Osteoblast (primary cell): ENCODE measurements around the gene C1QTNF2. TPM values are rescaled to one million over a fixed set of nuclear protein-coding genes. Genes with fewer than 3 reads are reported as not detected.

ENCODE experiments used
- DNase-seq: peaks from one replicate; pipeline ENCODE4 v3.0.0; 2011; ENCODE audit warnings: low spot score, mixed read lengths; ENCODE audit not compliant: insufficient read length; ENCODE audit errors: missing footprints
- H2AFZ ChIP-seq: 2 replicates; pipeline ENCODE4 v1.6.0; 2011; ENCODE audit warnings: mild to moderate bottlenecking, low read length
- H3K27ac ChIP-seq: 2 replicates; pipeline ENCODE4 v1.5.1; 2011; ENCODE audit warnings: mild to moderate bottlenecking, low read depth, low read length, moderate library complexity
- H3K27me3 ChIP-seq: 2 replicates; pipeline ENCODE4 v1.6.0; 2012; ENCODE audit warnings: mild to moderate bottlenecking, control low read depth, inconsistent platforms, low read length, moderate library complexity; ENCODE audit not compliant: insufficient read depth
- H3K36me3 ChIP-seq: 2 replicates; pipeline ENCODE4 v1.5.1; 2011; ENCODE audit warnings: mild to moderate bottlenecking, low read length, control low read depth, moderate library complexity; ENCODE audit not compliant: insufficient read depth
- H3K4me1 ChIP-seq: 2 replicates; pipeline ENCODE4 v1.5.1; 2011; ENCODE audit warnings: mild to moderate bottlenecking, low read length, control low read depth, moderate library complexity; ENCODE audit not compliant: insufficient read depth
- H3K4me2 ChIP-seq: 2 replicates; pipeline ENCODE4 v1.6.0; 2011; ENCODE audit warnings: mild to moderate bottlenecking, low read length; ENCODE audit not compliant: insufficient read depth
- H3K4me3 ChIP-seq: fragments of 200-600 bp; sonication (generic); 3 replicates; pipeline ENCODE4 v1.5.1; 2012; ENCODE audit warnings: mild to moderate bottlenecking, low read length, inconsistent platforms; ENCODE audit not compliant: insufficient read depth
- H3K79me2 ChIP-seq: 2 replicates; pipeline ENCODE4 v1.6.0; 2012; ENCODE audit warnings: mild to moderate bottlenecking, low read length, control low read depth, inconsistent platforms; ENCODE audit not compliant: insufficient read depth
- H3K9me3 ChIP-seq: 2 replicates; pipeline ENCODE4 v1.5.1; 2011; ENCODE audit warnings: low read depth, low read length, control low read depth
- H4K20me1 ChIP-seq: 2 replicates; pipeline ENCODE4 v1.6.0; 2012; ENCODE audit warnings: mild to moderate bottlenecking, low read length, control low read depth; ENCODE audit not compliant: insufficient read depth
- CTCF ChIP-seq: IDR thresholded peaks from 2 replicates; pipeline ENCODE4 v1.5.1; 2011; ENCODE audit warnings: mild to moderate bottlenecking, low read depth, low read length, moderate library complexity; ENCODE audit errors: extremely low read depth
- total RNA-seq: library from RNA; depleted of rRNA; stranded (reverse); fragments of >200 nt; gene quantifications from 2 replicates; pipeline ENCODE4 v1.2.3, GENCODE V29; 2012

The C1QTNF2 gene
- total RNA-seq, 1 donor: under 0.01 TPM

GRCh38 chr5:160354666-160355065, 15.8 kb downstream of the C1QTNF2 start:
- H3K27me3 ChIP-seq: no peaks in the 10 kb centered on the region
- H3K36me3 ChIP-seq: no peaks in the 10 kb centered on the region
- no peaks in the 10 kb centered on the region for H3K79me2 ChIP-seq
- H4K20me1 ChIP-seq: no peaks in the 10 kb centered on the region
- H3K27ac ChIP-seq: no peak overlapping the region
- no peaks in the 10 kb centered on the region for H3K9me3 ChIP-seq
- H2AFZ ChIP-seq: no peak overlapping the region
- H3K4me2 ChIP-seq: no peak overlapping the region
- no peak for TF ChIP-seq CTCF
- H3K4me1 ChIP-seq: no peaks in the 10 kb centered on the region
- H3K4me3 ChIP-seq: no peak overlapping the region
- DNase-seq: no peak

- Histone ChIP-seq H3K36me3 (no peaks in the 10 kb centered on the region), H4K20me1 (no peaks in the 10 kb centered on the region), H3K27me3 (no peaks in the 10 kb centered on the region), H3K27ac (no peak overlapping the region), H3K4me1 (no peaks in the 10 kb centered on the region), H3K79me2 (no peaks in the 10 kb centered on the region), H3K9me3 (no peaks in the 10 kb centered on the region), H3K4me3 (no peak overlapping the region), H3K4me2 (no peak overlapping the region), H2AFZ (peak overlapping the region; percentile 62)
- no peak for TF ChIP-seq CTCF
- DNase-seq: peak; percentile 79
Measured at GRCh38 chr5:160353379-160353778, 17.0 kb downstream of the C1QTNF2 start.

GRCh38 chr5:160352308-160352707, 18.1 kb downstream of the C1QTNF2 start:
- no peak for TF ChIP-seq CTCF
- Histone ChIP-seq H4K20me1 (no peaks in the 10 kb centered on the region), H3K4me1 (no peaks in the 10 kb centered on the region), H3K4me3 (no peak overlapping the region), H3K36me3 (no peaks in the 10 kb centered on the region), H3K27ac (no peak overlapping the region), H3K27me3 (no peaks in the 10 kb centered on the region), H3K4me2 (no peak overlapping the region), H2AFZ (no peak overlapping the region), H3K79me2 (no peaks in the 10 kb centered on the region), H3K9me3 (no peaks in the 10 kb centered on the region)
- DNase-seq: no peak

- no peak for DNase-seq
- Histone ChIP-seq H2AFZ (no peak overlapping the region), H3K27ac (no peak overlapping the region), H3K4me3 (no peak overlapping the region), H3K9me3 (no peaks in the 10 kb centered on the region), H3K27me3 (no peaks in the 10 kb centered on the region), H3K4me2 (no peak overlapping the region), H3K36me3 (no peaks in the 10 kb centered on the region), H4K20me1 (no peaks in the 10 kb centered on the region), H3K4me1 (no peaks in the 10 kb centered on the region), H3K79me2 (no peaks in the 10 kb centered on the region)
- no peak for TF ChIP-seq CTCF
Measured at GRCh38 chr5:160349935-160350303, 20.5 kb downstream of the C1QTNF2 start.
